SK-N-SH treated with all-trans-retinoic acid at 6 μM for 48 hours (cell line): Measurements from ENCODE around the gene XAB2.
A peak's percentile ranks its signal among the peaks of the same experiment; 100 is the strongest.

Experiments
- ATAC-seq: fragments of 200-7000 bp; cut with Tn5 transposase; 3 replicates; pipeline ENCODE4 v1.9.1; 2020; ENCODE audit warnings: mild to moderate bottlenecking, moderate library complexity
- ARNTL ChIP-seq: fragments of 450-650 bp; formaldehyde crosslinking; IDR thresholded peaks from 2 replicates; pipeline ENCODE4 v1.5.0; 2020; ENCODE audit warnings: low read depth, mild to moderate bottlenecking, moderate library complexity, borderline replicate concordance
- BACH2 ChIP-seq: fragments of 250-450 bp; sonication (Bioruptor Pico); IDR thresholded peaks from 2 replicates; pipeline ENCODE4 v1.9.0; 2021; ENCODE audit warnings: mild to moderate bottlenecking, borderline replicate concordance
- CSDC2 ChIP-seq: fragments of 250-450 bp; sonication (Bioruptor Pico); IDR thresholded peaks from 2 replicates; pipeline ENCODE4 v1.5.0; 2020; ENCODE audit warnings: mild to moderate bottlenecking, moderate library complexity
- ESRRG ChIP-seq: fragments of 250-450 bp; sonication (Bioruptor Pico); IDR thresholded peaks from 2 replicates; pipeline ENCODE4 v1.6.1; 2021; ENCODE audit warnings: mild to moderate bottlenecking
- GLIS3 ChIP-seq: fragments of 250-450 bp; sonication (Bioruptor Pico); IDR thresholded peaks from 2 replicates; pipeline ENCODE4 v1.5.0; 2020; ENCODE audit warnings: mild to moderate bottlenecking, moderate library complexity
- SNAI2 ChIP-seq: fragments of 250-450 bp; sonication (Bioruptor Pico); IDR thresholded peaks from 2 replicates; pipeline ENCODE4 v1.5.0; 2020; ENCODE audit warnings: mild to moderate bottlenecking, moderate library complexity
- TCF4 ChIP-seq: fragments of 250-450 bp; sonication (Bioruptor Pico); IDR thresholded peaks from 2 replicates; pipeline ENCODE4 v1.8.0; 2021; ENCODE audit warnings: mild to moderate bottlenecking, moderate library complexity, borderline replicate concordance
- ZFP3 ChIP-seq: fragments of 250-450 bp; sonication (Bioruptor Pico); IDR thresholded peaks from 2 replicates; pipeline ENCODE4 v1.5.0; 2020; ENCODE audit warnings: mild to moderate bottlenecking, moderate library complexity
- ZNF565 ChIP-seq: fragments of 450-650 bp; formaldehyde crosslinking; conservative IDR thresholded peaks from 2 replicates; pipeline ENCODE4 v1.5.0; 2020; ENCODE audit warnings: low read depth, mild to moderate bottlenecking, moderate library complexity
- ZNF70 ChIP-seq: fragments of 450-650 bp; formaldehyde crosslinking; IDR thresholded peaks from 2 replicates; pipeline ENCODE4 v1.5.0; 2020; ENCODE audit warnings: mild to moderate bottlenecking, moderate library complexity
- ZNF8 ChIP-seq: fragments of 450-650 bp; formaldehyde crosslinking; IDR thresholded peaks from 2 replicates; pipeline ENCODE4 v1.5.0; 2020; ENCODE audit warnings: mild to moderate bottlenecking, moderate library complexity
- TF ChIP-seq, protein P1 (sequence below): fragments of 250-450 bp; sonication (Bioruptor Pico); IDR thresholded peaks from 2 replicates; pipeline ENCODE4 v1.5.0; 2020; ENCODE audit warnings: mild to moderate bottlenecking, moderate library complexity
- TF ChIP-seq, protein P2 (sequence below): fragments of 250-450 bp; sonication (Bioruptor Pico); IDR thresholded peaks from 2 replicates; pipeline ENCODE4 v1.5.1; 2020; ENCODE audit warnings: low read depth, mild to moderate bottlenecking, moderate library complexity
- TF ChIP-seq, protein P3 (sequence below): fragments of 250-450 bp; sonication (Bioruptor Pico); IDR thresholded peaks from 2 replicates; pipeline ENCODE4 v1.8.0; 2020; ENCODE audit warnings: mild to moderate bottlenecking, moderate library complexity, borderline replicate concordance
- TF ChIP-seq, protein P4 (sequence below): fragments of 250-450 bp; sonication (Bioruptor Pico); IDR thresholded peaks from 2 replicates; pipeline ENCODE4 v1.5.1; 2021; ENCODE audit warnings: mild to moderate bottlenecking, moderate library complexity

XAB2 gene

DNA sequence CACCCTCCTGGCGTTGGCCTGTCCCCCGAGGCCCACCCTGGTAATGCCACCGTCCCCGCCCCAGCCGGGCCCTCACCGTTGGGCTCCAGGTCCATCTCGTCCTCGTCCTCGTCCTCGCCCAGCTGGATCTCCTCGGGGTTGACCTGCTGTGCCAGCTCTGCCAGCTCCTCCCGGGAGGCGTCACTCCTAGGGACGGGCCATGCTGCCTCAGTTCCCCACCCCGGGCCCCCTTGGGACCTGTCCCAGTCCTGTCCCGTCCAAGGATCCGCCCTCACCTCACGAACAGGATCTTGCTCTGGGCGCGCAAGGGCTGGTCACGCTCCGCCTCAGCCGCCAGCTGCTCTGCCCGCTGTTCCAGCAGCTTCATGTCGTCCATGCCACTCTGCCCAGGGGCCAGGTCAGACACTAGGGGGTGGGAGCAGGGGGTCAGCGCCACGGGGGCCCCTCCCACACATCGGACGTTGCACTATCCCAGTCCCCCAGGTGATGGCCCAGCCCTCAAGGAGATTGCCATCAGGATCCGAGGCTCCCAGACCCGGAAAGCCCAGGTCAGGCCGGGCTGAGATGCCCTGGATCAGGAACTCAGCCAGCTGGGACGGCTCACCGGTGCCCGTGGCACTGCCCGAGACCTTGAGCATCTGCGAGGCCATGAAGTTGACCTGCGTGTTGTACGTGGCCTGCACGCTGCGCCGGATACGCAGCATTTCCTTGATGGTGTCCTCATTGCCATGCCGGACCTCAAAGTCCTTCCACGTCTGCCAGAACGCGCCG is 9.5 kb downstream of the XAB2 start (continued):
- TF ChIP-seq, protein P1, sequence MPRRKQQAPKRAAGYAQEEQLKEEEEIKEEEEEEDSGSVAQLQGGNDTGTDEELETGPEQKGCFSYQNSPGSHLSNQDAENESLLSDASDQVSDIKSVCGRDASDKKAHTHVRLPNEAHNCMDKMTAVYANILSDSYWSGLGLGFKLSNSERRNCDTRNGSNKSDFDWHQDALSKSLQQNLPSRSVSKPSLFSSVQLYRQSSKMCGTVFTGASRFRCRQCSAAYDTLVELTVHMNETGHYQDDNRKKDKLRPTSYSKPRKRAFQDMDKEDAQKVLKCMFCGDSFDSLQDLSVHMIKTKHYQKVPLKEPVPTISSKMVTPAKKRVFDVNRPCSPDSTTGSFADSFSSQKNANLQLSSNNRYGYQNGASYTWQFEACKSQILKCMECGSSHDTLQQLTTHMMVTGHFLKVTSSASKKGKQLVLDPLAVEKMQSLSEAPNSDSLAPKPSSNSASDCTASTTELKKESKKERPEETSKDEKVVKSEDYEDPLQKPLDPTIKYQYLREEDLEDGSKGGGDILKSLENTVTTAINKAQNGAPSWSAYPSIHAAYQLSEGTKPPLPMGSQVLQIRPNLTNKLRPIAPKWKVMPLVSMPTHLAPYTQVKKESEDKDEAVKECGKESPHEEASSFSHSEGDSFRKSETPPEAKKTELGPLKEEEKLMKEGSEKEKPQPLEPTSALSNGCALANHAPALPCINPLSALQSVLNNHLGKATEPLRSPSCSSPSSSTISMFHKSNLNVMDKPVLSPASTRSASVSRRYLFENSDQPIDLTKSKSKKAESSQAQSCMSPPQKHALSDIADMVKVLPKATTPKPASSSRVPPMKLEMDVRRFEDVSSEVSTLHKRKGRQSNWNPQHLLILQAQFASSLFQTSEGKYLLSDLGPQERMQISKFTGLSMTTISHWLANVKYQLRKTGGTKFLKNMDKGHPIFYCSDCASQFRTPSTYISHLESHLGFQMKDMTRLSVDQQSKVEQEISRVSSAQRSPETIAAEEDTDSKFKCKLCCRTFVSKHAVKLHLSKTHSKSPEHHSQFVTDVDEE (CRISPR knock-in tag): no peak
- no peak for TF ChIP-seq ZFP3 (CRISPR knock-in tag)

DNA sequence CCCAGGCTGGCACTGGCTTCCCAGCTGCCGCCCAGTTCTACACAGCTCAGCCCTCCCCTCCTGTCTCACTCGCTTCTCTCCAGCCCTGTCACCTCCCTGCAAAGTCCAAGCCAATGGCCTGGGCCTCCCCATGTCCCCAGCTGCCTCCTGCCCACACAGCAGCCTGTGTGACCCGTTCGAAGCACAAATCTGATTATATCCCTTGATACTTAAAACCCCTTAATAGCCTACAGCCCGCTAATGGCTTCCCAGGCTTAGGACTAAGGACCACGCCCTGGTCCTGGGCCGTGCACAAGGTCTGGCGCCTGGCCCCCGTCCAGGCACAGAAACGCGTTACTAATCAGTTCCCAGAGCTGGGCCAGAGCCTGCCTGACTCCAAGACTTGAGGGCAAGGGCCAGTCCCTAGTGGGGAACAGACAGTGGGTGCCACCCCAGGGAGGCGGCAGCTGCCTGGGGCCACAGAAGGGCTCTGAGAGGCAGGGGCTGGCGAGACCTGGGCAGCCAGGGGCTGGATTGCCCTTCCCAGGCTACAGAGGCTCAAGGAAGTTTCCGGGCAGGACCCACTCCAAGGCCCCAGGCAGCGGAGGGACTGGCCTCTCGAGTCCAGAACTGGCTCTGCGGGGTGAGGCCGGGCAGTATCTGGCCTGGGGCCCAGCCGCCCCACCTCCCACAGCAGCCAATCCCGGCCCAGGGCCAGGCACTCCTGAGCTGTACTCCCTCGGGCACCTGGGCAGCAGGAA is 10.4 kb downstream of the XAB2 start:
- ATAC-seq: peak; percentile 46

DNA sequence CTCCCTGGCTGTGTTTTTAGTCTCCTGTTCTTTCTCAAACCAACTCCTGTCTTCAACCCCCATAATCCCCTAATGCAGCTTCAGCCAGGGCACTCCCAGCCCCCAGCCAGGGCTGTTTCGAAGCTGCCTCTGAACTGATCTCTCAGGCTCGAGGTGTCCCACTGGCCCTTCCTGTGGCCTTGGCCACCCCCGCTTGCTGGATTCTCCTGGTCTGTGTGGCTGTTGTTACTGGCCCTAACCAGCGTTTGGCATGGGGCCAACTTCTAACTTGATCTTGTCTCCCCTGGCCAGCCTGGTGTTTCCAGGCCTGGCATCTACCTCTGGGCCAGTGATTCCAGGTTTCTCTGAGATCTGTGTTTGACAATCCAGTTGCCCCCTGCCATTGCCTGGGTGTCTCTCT is 11.0 kb downstream of the XAB2 start:
- ATAC-seq: peak; percentile 43
- no peak for TF ChIP-seq GLIS3
- TF ChIP-seq ESRRG (CRISPR knock-in tag): no peak
- TF ChIP-seq BACH2: no peak
- TF ChIP-seq, protein P1 (CRISPR knock-in tag): no peak
- TF ChIP-seq, protein P2, sequence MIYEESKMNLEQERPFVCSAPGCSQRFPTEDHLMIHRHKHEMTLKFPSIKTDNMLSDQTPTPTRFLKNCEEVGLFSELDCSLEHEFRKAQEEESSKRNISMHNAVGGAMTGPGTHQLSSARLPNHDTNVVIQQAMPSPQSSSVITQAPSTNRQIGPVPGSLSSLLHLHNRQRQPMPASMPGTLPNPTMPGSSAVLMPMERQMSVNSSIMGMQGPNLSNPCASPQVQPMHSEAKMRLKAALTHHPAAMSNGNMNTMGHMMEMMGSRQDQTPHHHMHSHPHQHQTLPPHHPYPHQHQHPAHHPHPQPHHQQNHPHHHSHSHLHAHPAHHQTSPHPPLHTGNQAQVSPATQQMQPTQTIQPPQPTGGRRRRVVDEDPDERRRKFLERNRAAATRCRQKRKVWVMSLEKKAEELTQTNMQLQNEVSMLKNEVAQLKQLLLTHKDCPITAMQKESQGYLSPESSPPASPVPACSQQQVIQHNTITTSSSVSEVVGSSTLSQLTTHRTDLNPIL (CRISPR knock-in tag): no peak
- TF ChIP-seq, protein P3, sequence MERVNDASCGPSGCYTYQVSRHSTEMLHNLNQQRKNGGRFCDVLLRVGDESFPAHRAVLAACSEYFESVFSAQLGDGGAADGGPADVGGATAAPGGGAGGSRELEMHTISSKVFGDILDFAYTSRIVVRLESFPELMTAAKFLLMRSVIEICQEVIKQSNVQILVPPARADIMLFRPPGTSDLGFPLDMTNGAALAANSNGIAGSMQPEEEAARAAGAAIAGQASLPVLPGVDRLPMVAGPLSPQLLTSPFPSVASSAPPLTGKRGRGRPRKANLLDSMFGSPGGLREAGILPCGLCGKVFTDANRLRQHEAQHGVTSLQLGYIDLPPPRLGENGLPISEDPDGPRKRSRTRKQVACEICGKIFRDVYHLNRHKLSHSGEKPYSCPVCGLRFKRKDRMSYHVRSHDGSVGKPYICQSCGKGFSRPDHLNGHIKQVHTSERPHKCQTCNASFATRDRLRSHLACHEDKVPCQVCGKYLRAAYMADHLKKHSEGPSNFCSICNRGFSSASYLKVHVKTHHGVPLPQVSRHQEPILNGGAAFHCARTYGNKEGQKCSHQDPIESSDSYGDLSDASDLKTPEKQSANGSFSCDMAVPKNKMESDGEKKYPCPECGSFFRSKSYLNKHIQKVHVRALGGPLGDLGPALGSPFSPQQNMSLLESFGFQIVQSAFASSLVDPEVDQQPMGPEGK (CRISPR knock-in tag): no peak

More for the DNA sequence above, 10.4 kb downstream of the XAB2 start:
- TF ChIP-seq, protein P1 (CRISPR knock-in tag): 0 out of 2 replicates have a peak, but pooled peaks have one; percentile 3
- no peak for TF ChIP-seq ESRRG (CRISPR knock-in tag)
- TF ChIP-seq CSDC2: no peak
- TF ChIP-seq SNAI2 (CRISPR knock-in tag): no peak
- TF ChIP-seq ZNF565 (CRISPR knock-in tag): no peak
- no peak for TF ChIP-seq GLIS3
- TF ChIP-seq, protein P3 (CRISPR knock-in tag): no peak
- TF ChIP-seq, protein P4, sequence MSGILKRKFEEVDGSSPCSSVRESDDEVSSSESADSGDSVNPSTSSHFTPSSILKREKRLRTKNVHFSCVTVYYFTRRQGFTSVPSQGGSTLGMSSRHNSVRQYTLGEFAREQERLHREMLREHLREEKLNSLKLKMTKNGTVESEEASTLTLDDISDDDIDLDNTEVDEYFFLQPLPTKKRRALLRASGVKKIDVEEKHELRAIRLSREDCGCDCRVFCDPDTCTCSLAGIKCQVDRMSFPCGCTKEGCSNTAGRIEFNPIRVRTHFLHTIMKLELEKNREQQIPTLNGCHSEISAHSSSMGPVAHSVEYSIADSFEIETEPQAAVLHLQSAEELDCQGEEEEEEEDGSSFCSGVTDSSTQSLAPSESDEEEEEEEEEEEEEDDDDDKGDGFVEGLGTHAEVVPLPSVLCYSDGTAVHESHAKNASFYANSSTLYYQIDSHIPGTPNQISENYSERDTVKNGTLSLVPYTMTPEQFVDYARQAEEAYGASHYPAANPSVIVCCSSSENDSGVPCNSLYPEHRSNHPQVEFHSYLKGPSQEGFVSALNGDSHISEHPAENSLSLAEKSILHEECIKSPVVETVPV (CRISPR knock-in tag): no peak
- TF ChIP-seq, protein P2 (CRISPR knock-in tag): no peak
- no peak for TF ChIP-seq ZNF70 (CRISPR knock-in tag)
- TF ChIP-seq ARNTL: no peak
- TF ChIP-seq ZFP3 (CRISPR knock-in tag): no peak
- no peak for TF ChIP-seq ZNF8
- peak; percentile 25; the same call in 1 of the 2 replicates for TF ChIP-seq TCF4
